Measurements from ENCODE around the gene WIPF3. TPM values are rescaled to one million over a fixed set of nuclear protein-coding genes. Genes with fewer than 3 reads are reported as not detected.

Gene WIPF3
- total RNA-seq, 2 experiments from 2014 or later = not detected

GRCh38 chr7:29875741-29876140 is 69.4 kb downstream of the WIPF3 start:
- ATAC-seq = no peak
- DNase-seq = no peak
- no peak overlapping the region for H3K4me3 Mint-ChIP-seq

GRCh38 chr7:29877196-29877595 is 70.9 kb downstream of the WIPF3 start:
- no peaks in the 10 kb centered on the region for H3K9me3 Mint-ChIP-seq
- H3K36me3 Mint-ChIP-seq (ENCODE audit: low read depth) = no peaks in the 10 kb centered on the region
- no peaks in the 10 kb centered on the region for H3K4me1 Mint-ChIP-seq (ENCODE audit: low read depth)
- peaks cover 3% of the 10 kb centered on the region for H3K27me3 Mint-ChIP-seq
- POLR2A ChIA-PET = no interaction called here
- H3K27ac Mint-ChIP-seq = no peak overlapping the region
- DNase-seq (no peak), ATAC-seq (no peak)
- H3K4me3 Mint-ChIP-seq = no peak overlapping the region
- CTCF ChIA-PET = interaction anchor here (1.2 to 3.8 kb wide), 4 partner anchors 44 to 152 kb away, joined by 3 to 30 read pairs (median 4); no protein-coding TSS in a partner anchor
- intact Hi-C loops (cut with micrococcal nuclease) = loop anchor here (5.0 kb wide), 2 partner anchors 45 to 185 kb away; no protein-coding TSS in a partner anchor
- TF ChIP-seq CTCF (IDR thresholded peaks at IDR 0.05) = no peak

More at GRCh38 chr7:29875741-29876140, 69.4 kb downstream of the WIPF3 start:
- ChIA-PET CTCF (interaction anchor here (1.6 kb wide), 1 partner anchor 47 kb away, joined by 3 read pairs; no protein-coding TSS in a partner anchor), POLR2A (no interaction called here)
- Mint-ChIP-seq H3K9me3 (no peaks in the 10 kb centered on the region), H3K36me3 (ENCODE audit: low read depth) (no peaks in the 10 kb centered on the region), H3K4me1 (ENCODE audit: low read depth) (no peaks in the 10 kb centered on the region), H3K27me3 (peaks cover 6% of the 10 kb centered on the region), H3K27ac (no peak overlapping the region)
- intact Hi-C loops (cut with micrococcal nuclease) = loop anchor here (5.0 kb wide), 2 partner anchors 47 to 187 kb away; no protein-coding TSS in a partner anchor
- no peak for TF ChIP-seq CTCF (IDR thresholded peaks at IDR 0.05)

GRCh38 chr7:29878081-29878688 is 71.9 kb downstream of the WIPF3 start:
- peak; percentile 66 for TF ChIP-seq CTCF (IDR thresholded peaks at IDR 0.05)
- ATAC-seq (no peak), DNase-seq (peak; percentile 60)
- ChIA-PET POLR2A (no interaction called here), CTCF (interaction anchor here (0.8 to 3.8 kb wide), 10 partner anchors 11 to 183 kb away, joined by 3 to 30 read pairs (median 4); no protein-coding TSS in a partner anchor)
- H3K4me1 Mint-ChIP-seq (ENCODE audit: low read depth) = peaks cover 6% of the 10 kb centered on the region
- H3K27ac Mint-ChIP-seq = no peak overlapping the region
- H3K4me3 Mint-ChIP-seq = no peak overlapping the region
- H3K36me3 Mint-ChIP-seq (ENCODE audit: low read depth) = no peaks in the 10 kb centered on the region
- H3K27me3 Mint-ChIP-seq = peaks cover 5% of the 10 kb centered on the region
- intact Hi-C loops (cut with micrococcal nuclease) = loop anchor here (5.0 kb wide), 2 partner anchors 44 to 184 kb away; no protein-coding TSS in a partner anchor
- no peaks in the 10 kb centered on the region for H3K9me3 Mint-ChIP-seq

GRCh38 chr7:29879609-29880008 is 73.3 kb downstream of the WIPF3 start:
- Mint-ChIP-seq H3K27ac (no peak overlapping the region), H3K36me3 (ENCODE audit: low read depth) (no peaks in the 10 kb centered on the region), H3K4me3 (no peak overlapping the region), H3K27me3 (peaks cover 6% of the 10 kb centered on the region), H3K4me1 (ENCODE audit: low read depth) (peaks cover 10% of the 10 kb centered on the region), H3K9me3 (no peaks in the 10 kb centered on the region)
- ATAC-seq (no peak), DNase-seq (peak; percentile 24)
- TF ChIP-seq CTCF (IDR thresholded peaks at IDR 0.05) = no peak
- ChIA-PET CTCF (interaction anchor here (1.3 to 3.8 kb wide), 4 partner anchors 42 to 182 kb away, joined by 3 to 30 read pairs (median 6); no protein-coding TSS in a partner anchor), POLR2A (no interaction called here)
- intact Hi-C loops (cut with micrococcal nuclease) = loop anchor here (5.0 kb wide), 2 partner anchors 43 to 183 kb away; no protein-coding TSS in a partner anchor

- Mint-ChIP-seq H3K27ac (no peak overlapping the region), H3K4me1 (ENCODE audit: low read depth) (peaks cover 10% of the 10 kb centered on the region), H3K9me3 (no peaks in the 10 kb centered on the region), H3K27me3 (peaks cover 6% of the 10 kb centered on the region), H3K36me3 (ENCODE audit: low read depth) (no peaks in the 10 kb centered on the region), H3K4me3 (no peak overlapping the region)
- ATAC-seq (no peak), DNase-seq (no peak)
- TF ChIP-seq CTCF (IDR thresholded peaks at IDR 0.05) = no peak
- CTCF ChIA-PET = interaction anchor here (1.4 kb wide), 1 partner anchor 39 kb away, joined by 4 read pairs; no protein-coding TSS in a partner anchor
- intact Hi-C loops (cut with micrococcal nuclease) = no loop called here
- POLR2A ChIA-PET = no interaction called here
Observed at GRCh38 chr7:29881724-29882123, 75.4 kb downstream of the WIPF3 start.
